ENCODE data around the gene RABGAP1.

GRCh38 chr9:123085916-123086315 lies 145.1 kb downstream of the RABGAP1 start:
- no peak for TF ChIP-seq CTCF (conservative IDR thresholded peaks at IDR 0.05; ENCODE audit: low read length)
- TF ChIP-seq EZH2phosphoT487 (IDR thresholded peaks at IDR 0.05; ENCODE audit: borderline replicate concordance, low read depth, low read length) = no peak
